NCI-H526 treated with DMSO at 0.1 percent for 48 hours (cell line): Measurements from ENCODE around the gene CLDND2.

ENCODE experiments used
- DNase-seq: peaks from one replicate; lab custom pipeline; 2025; lab: John Stamatoyannopoulos, UW

Gene CLDND2

DNA sequence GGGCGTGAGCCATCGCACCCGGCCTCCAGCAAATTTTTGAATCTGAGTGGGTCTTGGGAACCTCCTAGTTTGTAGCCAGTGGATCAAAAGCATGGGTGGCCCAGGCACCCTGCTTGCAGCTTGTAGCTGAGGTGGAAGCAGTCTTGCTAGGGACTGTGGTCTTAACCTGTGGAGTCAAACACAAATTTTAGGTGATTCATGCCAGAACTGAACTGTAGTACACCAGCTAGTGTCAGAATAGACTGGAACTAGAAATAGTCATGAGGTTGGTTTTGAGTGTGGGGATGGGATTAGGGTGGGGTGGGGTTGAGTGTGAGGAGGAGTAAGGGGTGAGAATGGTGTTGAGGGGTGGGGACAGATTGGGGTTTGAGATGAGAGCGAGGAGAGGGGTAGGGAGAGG is 13.2 kb upstream of the CLDND2 start:
- DNase-seq, result no peak

DNA sequence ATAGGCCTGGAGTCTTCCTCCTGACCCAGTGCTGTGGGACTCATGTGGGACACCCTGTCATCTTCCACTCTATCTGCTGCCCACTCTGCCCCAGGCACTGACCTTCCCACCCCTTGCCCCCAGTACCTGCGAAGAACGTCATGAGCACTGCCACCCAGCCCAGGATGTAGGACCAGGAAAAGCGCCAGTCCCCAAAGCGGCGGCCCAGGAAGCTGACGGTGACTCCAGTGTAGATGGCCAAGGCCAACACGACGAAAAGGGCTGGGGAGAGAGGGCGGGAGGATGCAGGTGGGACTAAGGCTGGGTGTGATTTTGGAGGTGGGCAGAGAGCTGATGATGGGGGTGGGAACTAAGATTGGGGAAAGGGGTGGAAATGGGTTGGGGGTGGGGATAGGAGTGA is 11.6 kb upstream of the CLDND2 start:
- DNase-seq, result no peak

DNA sequence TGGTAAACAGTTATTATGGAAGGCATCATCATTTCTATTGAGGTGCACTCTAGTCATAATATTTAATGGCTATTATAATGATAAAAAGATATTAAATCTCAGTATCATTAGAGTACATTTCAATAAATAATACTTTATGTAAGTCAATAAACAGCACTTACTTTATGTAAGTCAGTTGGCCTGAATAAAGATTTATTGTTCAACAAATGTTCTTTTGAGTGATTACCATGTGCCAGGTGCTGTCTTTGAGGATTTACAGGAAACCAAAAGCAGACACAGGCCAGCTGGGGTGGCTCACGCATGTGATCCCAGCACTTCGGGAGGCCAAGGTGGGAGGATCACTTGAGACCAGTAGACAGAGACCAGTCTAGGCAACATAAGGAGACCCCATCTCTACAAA is 8.6 kb upstream of the CLDND2 start:
- DNase-seq, result no peak

DNA sequence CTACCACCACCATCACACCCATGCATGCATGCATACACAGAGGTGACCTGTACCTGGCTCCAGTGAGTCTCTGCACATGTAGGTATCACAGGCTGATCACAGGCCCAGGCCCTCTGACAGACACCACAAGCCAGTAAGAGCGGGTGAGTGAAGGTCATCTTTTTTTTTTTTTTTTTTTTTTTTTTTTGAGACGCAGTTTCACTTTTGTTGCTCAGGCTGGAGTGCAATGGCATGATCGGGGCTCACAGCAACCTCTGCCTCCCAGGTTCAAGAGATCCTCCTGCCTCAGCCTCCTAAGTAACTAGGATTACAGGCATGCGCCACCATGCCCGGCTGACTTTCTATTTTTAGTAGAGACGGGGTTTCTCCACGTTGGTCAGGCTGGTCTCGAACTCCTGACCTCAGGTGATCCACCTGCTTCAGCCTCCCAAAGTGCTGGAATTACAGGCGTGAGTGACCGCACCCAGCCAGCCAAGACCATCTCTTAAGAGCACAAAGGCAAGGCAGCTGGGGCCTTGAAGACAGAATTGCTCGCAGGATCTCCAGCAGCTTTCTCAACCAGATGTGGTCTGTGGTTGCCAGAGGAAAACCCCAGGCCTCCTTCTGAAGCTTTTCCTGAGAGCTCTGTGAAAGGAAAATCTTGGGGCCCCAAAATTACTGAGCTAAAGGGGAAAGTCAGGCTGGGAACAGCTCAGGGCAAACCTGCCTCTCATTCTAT is 6.9 kb upstream of the CLDND2 start:
- DNase-seq, result no peak

DNA sequence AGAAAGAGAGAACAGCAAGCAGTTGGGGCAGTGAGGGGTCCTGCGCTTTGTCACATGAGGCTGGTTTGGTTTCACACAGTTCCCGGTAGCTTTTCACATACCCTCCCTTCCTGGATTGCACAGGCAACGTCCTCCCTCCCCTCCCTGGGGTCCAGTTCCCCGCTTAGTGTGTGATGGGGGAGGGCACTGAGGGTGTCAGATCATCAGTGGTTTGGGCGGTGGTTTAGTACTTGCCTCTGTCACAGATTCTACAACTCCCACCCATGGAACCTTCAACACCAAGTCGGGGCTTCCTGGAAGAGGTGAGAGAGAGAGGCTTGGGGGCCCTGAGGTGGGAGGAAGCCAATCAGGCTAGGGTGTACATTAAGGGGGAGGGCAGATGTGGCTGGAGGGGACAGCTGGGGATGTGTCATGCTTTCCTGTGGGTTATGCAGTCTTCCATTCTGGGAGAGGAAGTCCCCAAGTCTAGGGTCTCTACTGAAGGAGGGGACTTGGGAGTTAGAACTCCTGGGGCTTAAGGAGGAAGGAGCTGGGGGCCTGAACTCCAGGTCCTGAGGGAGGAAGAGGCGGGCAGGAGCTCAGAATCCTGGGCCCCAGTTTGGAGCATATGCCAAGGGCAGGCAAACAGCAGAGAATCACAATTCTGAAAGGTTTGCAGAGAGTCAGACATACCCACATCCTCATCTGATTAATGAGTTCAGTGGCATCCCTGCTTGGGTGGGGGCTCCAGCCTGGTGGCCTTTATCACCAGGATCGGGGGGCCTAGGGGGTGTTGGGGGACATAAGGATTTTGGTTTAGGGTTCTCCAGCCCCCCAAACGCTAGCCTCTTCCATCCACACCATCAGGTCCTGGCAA is 4.1 kb upstream of the CLDND2 start, which contains the start of gene NKG7:
Gene NKG7, minus strand, starts transcription at position 6 of the 856 bp plus-strand sequence. CDS start 119 bp downstream, outside the sequence.
- no peak for DNase-seq

DNA sequence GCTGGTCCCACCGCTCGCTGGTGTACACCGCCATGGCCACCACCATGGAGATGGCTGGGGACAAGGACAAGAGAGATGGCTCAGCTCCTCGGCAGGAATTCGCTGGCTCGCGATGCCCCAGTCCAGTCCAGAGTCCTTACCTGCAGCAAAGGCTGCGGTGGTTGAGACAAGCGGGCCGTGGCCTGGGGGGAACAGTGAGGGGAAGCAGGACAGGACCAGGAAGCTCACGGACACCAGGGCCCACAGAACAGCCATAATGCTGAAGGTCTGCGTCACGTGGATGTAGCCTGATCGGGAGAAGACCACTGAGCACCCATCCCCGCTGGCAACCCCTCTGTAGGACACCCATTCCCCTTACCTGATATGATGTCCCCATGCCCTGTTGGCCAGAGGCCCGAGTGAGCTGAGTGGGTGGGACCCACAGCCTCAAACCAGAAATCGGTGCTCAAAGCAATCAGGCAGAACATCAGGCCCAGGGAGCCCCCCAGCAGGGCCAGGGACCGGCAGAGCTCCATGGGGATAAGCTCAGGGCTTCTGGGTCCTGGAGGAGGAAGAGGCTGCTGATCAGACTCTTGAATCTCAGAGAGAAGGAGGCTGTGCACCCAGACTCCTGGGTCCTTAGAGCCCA is 3.3 kb upstream of the CLDND2 start:
- no peak for DNase-seq

DNA sequence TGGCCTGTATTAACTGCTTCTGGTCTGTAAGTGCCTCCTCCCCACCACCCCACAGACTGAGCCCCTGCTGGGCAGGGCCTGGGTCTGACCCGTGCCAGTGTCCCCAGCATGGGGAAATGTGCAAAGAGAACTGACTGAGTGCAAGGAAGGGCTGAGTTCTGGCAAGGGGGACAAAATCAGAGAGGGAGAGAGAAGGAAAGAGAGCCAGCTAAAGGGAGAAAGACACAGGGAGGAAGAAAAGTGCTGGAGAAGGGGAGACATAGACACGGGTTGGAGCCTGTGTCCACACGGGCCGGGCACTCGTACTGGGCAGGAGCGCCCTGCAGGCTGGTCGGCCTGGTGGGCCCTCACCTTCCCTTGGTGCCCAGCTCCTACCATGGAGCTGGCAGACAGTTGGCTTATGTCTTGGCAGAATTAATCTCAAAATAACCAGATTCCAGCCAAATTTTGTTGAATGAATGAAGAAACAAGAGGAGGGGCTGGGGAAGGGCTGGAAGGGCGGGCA is 2.4 kb upstream of the CLDND2 start:
- no peak for DNase-seq

DNA sequence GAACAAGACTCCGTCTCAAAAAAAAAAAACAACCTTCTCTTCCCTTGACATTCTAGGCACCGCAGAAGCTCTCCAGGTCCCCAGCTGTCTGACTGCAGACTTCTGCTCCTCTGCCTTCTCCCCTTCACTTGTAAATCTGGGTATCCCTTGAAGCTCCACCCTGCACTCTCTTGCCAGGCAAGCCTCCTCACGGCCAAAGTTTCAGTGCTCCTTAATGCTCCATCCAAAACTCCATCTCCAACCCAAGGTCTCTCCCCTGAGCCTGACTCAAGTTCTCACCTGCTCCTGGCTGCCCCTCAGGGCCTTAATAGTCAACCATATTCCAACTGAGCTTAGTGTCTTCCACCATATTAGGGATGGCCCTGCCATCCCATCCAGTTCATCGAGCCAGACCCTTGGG is 1.4 kb upstream of the CLDND2 start:
- no peak for DNase-seq

DNA sequence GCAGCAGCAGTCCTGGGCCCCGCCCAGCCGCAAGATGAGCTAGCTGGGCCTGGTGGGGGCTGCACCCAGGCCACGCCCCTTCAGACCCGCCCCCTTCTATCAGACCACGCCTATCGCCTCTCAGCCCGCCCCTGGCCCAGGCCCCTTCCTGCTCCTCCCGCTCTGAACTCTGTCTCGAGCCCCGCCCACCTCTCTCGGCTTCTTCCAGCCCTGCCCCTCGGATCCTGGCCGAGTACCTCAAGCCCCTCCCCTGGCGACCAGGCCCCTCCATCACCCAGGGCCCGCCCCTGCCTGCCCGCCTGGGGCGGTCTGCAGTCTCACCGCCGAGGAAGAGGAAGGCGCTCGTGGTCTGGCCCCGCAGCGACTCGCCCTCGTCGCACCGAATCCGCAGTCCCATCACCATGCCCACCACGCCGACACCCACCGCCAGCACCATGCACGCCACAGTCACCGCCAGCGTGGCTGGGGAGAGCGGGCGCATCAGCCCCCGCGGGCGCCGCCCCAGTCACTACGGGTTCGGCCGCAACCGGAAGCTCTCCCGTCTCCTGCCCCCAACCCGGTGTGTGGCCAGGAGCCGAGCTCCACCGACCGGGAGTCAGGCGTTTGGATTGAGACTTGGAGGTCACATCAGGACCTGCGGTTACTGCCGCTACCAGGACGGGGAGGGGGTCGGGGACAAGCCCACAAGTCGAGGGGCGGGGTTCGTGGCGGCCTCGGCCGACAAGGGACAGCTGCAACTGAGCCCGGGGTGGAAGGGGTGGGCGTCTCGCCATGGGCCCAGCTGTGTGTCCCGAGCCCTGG is 1.0 kb downstream of the CLDND2 start:
- DNase-seq, result peak; percentile 97

DNA sequence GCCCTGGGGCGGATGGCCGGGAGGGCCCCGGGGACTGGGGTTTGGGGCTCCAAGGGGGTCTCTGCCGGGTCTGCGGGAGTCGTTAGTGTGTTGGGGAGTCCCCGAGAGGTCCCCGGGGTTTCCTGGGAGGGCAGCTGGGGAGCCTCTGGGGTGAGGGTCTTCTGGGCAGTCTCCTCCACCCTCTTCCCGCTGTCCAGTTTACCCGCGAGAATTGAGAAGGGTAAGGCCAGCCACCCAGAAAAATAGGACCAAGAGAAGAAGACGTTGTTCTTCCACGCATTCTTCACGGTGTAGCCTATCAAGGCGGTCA is 1.6 kb downstream of the CLDND2 start:
- no peak for DNase-seq

DNA sequence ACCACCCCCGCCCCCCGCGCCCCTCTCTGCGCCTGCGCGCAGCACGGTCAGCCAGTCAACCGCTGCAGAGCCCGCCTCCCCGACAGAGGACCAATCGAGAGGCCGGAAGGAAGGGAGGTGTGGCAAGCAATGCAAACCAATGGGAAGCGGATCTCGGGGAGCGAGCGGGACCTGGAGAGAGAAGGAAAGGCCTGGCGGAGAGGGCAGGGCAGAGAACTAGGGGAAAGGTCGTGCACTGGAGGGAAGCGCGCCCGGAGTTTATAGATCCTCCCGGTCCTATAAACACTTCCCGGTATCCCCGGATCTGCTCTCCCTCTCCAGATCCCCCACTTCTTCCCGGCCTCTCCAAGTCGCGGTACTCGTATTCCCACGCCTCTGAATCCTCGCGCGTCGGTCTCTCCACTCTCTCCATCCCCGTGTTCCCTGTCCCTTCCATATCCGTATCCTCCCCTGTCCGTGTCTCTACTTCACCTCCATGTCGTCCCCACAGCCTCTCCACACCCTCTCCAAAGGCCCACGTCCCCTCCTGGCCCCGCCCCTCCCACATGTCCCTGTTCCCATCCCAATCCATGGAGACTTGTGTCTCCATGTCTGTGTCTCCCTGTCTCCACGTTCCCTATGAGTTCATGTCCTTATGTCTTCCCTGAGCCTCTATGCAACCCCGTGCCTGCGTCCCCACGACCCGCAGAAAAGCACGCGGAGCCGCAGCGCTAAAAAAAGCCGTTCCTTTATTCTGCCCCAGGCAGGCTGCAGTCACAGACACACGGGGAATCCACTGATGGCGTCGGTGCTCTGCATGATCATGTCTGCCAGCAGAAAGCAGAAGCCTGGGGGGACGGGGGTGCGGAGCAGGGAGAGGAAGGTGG is 2.2 kb downstream of the CLDND2 start:
- peak; percentile 98 for DNase-seq

DNA sequence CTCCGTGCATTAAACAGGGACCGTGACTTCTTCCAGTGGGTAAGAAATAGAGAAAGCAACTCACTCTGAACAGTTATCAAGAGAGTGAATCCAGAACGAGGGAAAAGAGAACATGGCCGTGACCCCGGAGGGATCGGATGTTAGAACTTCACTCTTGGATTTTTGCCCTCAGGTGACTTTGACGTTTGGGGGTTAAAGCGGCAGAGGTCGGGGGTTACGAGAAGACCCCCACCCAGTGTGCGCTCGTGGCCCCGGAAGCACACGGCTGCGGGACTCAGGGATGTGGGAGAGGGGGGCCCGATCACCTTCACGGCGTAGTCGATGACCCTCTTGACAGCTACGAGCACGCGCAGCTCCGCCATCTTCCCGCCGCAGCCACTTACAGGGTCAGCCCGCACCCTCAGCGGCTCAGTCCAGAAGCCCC is 2.8 kb downstream of the CLDND2 start, which contains the start of gene ETFB:
Gene ETFB, minus strand, starts transcription at position 424 of the 424 bp plus-strand sequence. Its CDS starts 62 bp downstream, at position 362.
- DNase-seq, result no peak

DNA sequence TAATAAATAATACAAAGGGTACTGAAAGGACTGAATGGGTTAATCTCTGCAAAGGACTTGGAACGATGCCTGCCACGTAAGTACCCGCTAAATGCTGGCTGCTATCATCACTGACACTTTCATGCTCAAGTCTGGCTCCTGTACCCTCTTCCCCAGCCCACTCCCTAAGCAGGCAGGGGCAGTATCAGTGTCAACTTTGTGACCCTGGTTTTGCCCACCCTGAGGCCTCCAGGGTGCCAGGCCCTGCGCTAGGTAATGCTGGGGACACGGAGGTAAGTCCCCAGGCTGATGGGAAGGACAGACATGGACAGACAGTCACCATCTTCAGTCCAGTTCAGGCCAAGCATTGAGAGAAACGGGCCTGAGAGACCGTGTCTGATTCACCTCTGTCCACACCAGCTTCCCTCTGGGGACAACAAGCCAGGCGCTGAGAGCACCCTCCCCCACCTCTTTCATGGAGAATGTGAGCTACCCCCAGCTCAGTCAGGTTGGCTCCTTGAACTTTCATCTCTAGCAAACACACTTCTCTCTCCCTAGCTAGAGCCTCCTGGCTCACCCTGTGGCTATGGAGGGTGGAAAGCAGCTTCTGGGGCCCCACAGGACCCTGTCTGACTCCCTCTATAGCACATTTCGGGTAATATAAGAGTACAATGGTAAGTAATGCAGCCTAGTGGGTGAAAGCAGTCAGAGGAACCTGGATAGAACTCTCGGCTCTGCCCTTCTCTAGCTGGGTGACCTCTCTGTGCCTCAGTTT is 3.4 kb downstream of the CLDND2 start:
- no peak for DNase-seq

DNA sequence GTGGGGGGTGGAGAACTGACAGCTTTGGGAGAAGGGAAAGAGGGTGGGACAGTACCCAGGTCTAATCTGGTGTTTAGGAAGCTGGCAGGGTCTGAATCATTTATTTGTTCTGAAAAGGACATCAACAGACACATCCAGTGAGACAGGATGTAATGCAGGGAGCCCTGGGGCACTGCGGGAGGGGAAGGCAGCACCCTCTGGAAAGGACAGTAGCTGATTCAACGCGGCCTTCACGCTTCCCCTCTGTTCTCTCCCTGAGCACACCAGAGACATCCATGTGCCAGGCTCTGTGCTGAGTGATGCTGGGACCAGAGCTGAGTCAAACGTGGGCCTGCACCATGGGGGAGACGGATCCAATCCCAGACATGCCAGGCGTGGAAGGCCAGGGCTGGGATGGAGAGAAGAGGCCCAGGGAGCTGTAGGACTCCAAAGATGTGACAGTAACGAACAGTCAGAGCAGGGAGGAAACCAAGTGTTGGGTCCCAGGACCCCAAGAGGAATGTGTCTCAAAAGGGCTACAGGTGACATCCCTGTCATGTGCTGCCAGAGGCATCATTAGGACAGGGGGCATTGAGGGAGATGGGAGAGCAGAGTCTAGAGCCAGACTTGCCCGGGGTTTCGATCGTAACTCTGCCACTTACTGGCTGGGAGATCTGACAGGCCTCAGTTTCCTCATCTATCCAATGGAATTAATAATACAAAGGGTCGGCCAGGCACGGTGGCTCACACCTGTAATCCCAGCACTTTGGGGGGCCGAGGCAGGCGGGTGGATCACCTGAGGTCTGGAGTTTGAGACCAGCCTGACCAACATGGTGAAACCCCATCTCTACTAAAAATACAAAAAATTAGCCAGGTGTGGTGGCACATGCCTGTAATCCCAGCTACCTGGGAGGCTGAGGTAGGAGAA is 4.3 kb downstream of the CLDND2 start:
- DNase-seq, result no peak

DNA sequence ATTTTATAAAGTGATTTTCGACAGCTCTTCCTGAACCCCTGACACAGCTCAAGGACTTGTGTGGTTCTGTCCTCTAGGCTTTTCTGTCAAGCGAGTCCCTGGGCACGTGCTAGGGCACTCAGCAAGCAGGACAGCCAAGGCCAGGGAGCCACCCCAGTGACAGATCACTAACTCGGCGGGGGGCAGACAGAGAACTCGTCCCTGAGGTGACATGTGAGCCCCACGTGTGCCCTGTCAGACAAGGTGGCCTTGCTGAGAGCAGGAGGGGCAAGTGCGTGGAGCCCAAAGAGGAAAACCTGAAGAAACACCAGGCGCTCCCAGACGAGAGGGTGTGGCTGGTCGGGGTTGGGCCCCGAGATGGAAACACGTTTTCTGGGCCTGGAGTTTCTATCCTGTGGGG is 7.6 kb downstream of the CLDND2 start:
- DNase-seq, result no peak

DNA sequence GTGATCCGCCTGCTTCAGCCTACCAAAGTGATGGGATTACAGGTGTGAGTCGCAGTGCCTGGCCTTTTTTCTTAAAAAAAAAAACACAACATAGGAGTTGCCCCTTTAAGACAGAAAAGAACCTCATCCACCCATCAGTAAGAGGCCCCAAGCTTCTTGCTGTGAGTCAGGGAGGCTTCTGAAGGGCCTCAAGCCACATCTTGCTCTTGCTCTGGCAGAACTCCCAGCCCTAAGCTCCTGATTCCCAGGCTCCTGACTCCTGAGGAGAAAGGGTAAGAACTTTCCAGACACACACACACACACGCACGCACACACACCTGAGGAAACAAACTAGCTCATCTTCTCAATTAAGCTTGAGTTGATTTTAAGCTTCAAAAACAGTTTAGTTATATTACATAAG is 9.5 kb downstream of the CLDND2 start:
- DNase-seq, result no peak

DNA sequence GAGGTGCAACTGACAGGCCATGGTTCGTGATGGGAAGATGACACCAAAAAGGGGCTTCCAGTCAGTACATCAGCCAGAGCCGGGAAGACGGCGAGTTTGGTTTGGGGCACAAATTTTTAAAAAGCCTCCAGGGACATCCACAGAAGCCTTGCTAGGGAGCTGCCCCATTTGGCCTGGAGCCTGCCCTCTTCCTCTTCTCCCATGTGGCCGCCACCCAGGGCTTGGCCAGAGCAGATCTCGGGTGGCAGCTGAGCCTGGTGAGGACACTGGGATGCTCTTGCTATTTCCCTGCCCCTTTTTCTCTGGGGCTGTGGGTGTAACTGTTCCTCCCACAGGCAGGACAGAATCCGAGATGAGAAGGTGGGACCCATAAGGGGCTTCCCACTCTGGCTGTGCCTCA is 10.9 kb downstream of the CLDND2 start:
- DNase-seq, result no peak

DNA sequence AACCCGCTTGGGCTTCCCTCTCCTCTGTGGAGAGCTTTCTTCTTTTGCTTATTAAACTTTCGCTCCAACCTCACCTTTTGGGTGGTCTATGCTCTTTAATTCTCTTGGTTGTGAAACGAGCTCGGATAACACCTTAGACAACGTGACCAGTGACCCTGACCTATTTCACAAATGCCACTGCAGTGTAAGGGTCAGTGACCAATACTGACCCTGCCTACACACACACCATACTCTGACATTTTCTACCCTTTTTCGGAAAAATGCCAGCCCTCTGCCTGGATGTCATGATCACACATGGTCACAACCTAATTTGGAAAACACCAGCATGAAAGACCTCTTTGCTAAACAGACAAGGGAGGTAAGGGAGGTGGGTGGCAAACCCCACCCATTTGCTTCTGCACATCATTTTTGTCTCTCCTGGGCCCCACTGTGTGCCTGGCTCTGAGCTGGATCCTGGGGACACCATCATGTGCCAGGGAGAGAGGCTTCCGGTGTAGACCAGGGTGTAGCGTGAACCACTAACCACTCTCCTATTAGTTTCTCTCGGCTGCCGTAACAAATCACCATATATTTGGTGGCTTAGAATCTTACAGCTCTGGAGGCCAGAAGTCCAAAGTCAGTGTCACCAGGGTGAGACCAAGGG is 12.5 kb downstream of the CLDND2 start:
- no peak for DNase-seq

DNA sequence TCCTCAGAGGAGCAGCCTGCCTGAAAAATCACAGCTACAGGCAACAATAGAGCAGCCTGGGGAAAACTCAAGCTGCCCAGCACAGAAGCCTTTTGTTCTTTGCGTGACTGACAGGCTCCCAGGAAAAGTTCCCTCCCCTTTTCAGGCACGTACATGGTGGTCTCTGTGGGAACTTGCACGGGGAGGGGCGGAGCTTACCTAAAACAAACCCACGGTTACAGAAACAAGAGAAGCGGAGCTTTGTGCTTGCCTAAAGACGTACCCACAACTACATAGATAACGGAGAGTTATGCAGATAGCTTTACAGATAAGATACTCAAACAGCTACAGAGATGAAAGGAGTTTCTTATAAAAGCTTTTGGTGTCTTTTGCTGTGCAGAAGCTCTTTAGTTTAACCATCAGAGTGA is 14.1 kb downstream of the CLDND2 start:
- DNase-seq, result no peak
